GM18873 (cell line): ENCODE measurements around the gene CCDC171.

Source experiments
- ATAC-seq: cut with Tn5 transposase; IDR thresholded peaks from one replicate; pipeline ENCODE4 v1.9.1; 2021; ENCODE audit warnings: mild to moderate bottlenecking, moderate library complexity, moderate number of reproducible peaks; ENCODE audit not compliant: unreplicated experiment, low FRiP score

The CCDC171 gene

GRCh38 chr9:15849871-15850270 is 297.0 kb downstream of the CCDC171 start:
- ATAC-seq = no peak

DNA sequence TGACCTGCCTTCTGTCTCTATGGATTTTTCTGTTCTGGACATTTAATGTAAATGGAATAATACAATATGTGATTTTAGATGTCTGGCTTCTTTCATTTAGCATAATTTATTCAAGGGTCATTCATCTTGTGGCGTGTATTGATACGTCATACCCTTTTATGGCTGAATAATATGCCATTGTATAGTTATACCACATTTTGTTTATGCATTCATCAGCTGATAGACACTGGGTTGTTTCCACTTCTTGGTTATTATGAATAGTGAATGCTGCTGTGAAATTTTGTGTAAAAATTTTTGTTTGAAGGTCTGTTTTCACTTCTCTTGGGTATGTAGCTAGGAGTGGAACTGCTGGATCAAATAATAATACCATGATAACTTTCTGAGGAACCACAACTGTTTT is 298.9 kb downstream of the CCDC171 start:
- no peak for ATAC-seq

GRCh38 chr9:15856591-15856990 is 303.7 kb downstream of the CCDC171 start:
- no peak for ATAC-seq

DNA sequence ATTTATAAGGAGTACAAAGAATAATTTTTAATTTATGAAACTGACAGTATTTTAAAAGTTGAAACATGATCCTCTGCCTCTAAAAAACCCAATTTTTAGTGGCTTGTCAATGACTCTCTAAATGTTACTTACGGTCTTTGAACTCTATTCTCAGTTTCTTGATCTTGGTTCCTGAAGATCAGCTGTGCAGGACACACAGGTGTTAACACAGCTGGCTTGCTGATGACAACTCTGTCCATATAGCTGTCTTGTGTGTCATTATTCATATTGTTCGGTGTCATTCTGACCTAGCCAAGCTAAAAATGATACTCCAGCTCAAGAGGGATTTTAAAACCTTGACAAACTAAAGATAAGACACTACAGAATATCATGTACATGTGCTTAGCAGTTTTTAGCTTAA is 314.5 kb downstream of the CCDC171 start:
- no peak for ATAC-seq

GRCh38 chr9:15867988-15868387 is 315.1 kb downstream of the CCDC171 start:
- ATAC-seq = no peak

GRCh38 chr9:15873573-15874177 is 320.8 kb downstream of the CCDC171 start:
- ATAC-seq = peak; percentile 60

DNA sequence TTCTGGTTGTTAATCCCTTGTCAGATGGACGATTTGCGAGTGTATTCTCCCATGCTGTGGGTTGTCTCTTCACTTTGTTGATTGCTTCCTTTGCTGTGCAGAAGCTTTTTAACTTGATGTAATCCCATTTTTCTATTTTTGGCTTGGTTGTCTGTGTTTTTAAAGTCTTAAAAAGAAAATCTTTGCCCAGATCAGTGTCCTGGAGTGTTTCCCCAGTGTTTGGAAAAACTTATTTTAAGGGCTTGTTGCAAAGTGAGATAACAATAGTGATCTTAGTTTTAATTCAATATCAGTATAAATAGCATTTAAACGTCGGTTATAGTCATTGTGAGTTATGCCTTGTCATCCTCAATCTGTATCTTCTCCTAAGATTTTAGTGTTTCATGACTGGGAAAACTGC is 329.5 kb downstream of the CCDC171 start:
- no peak for ATAC-seq

DNA sequence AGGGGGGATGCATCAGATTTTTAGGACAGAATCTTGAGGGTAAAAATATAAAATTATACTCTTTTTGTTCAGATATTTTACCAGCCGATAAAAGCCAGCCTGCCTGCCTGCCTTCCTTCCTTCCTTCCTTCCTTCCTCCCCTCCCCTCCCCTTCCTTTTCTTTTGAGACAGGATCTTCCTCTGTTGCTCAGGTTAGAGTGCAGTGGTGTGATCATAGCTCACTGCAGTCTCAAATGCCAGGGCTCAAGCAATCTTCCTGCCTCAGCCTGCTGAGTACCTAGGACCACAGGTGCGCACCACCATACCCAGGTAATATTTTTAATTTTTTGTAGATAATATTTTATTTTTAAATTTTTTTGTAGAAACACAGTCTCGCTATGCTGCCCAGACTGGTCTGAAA is 330.0 kb downstream of the CCDC171 start:
- no peak for ATAC-seq

- no peak for ATAC-seq
These were observed 332.6 kb downstream of the CCDC171 start for GRCh38 chr9:15885464-15885863.

GRCh38 chr9:15889555-15889954 is 336.7 kb downstream of the CCDC171 start:
- no peak for ATAC-seq

- no peak for ATAC-seq
These were observed 348.7 kb downstream of the CCDC171 start for GRCh38 chr9:15901572-15901971.

- ATAC-seq = no peak
These were observed 356.5 kb downstream of the CCDC171 start for GRCh38 chr9:15909297-15909696.

- ATAC-seq = no peak
These were observed 362.9 kb downstream of the CCDC171 start for GRCh38 chr9:15915711-15916110.

DNA sequence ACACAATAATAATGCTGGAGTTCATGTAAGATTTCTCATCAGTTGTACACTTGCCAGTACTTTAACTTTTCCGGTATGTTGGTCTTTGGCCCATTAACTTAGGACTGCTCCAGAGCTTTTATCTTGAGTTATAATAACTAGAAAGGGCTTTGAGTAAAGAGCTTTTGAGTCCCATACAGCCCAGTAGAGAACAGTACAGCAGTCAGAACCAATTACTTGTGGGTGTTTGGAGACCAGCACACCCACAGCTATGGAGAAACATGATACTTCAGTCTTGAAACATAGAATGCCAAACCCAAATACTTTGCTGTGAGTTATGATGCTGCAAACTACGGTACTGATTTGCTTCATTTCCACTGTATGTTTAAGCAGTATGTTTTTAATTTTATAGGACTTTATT is 374.3 kb downstream of the CCDC171 start:
- ATAC-seq = no peak

GRCh38 chr9:15935661-15936305 is 382.9 kb downstream of the CCDC171 start:
- ATAC-seq = no peak

GRCh38 chr9:15936306-15936921 is 383.6 kb downstream of the CCDC171 start:
- no peak for ATAC-seq

GRCh38 chr9:15942831-15943424 is 390.1 kb downstream of the CCDC171 start:
- ATAC-seq = no peak

GRCh38 chr9:15944341-15944740 is 391.5 kb downstream of the CCDC171 start:
- no peak for ATAC-seq

GRCh38 chr9:15959663-15960062 is 406.8 kb downstream of the CCDC171 start:
- ATAC-seq = no peak

DNA sequence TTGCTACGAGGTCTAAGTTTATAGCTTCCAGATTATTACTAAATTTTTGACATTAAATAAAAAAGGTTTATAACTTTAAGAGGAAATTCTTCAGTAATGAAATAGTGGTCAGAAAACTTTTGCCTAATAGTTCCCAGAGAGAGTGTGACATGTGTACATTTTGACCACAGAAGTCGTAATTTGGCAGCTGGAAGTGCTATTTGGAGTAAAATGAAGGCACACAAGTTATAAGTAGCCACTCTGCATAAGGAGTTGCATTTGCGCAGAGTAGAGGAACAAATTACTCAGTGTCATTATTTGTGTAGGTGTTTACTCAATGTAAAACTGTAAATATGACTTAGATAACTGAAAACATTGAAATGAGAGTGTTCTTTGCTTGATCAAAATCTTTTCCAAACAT is 408.4 kb downstream of the CCDC171 start:
- ATAC-seq = no peak

GRCh38 chr9:15965246-15965745 is 412.5 kb downstream of the CCDC171 start:
- ATAC-seq = no peak
